Upper lobe of left lung (tissue), 6 donors: ENCODE data around the gene PPP6R2. TPM values are rescaled to one million over a fixed set of nuclear protein-coding genes. Genes with fewer than 3 reads are reported as not detected.

Source experiments
- ATAC-seq, 2 donors: fragments of 200-7000 bp; cut with Tn5 transposase; one replicate each; pipeline ENCODE4 v1.9.1; 2022; ENCODE audit warnings: mild to moderate bottlenecking in 2 of 2, moderate library complexity in 2 of 2; ENCODE audit not compliant: low FRiP score in 2 of 2
- DNase-seq, 2 donors: peaks; one replicate each; pipeline ENCODE4 v3.0.0-alpha.2; 2019 to 2020
- H3K27ac ChIP-seq, 4 donors: fragments of 200-600 bp; sonication (generic); one replicate each; pipeline ENCODE4 v1.5.1; 2016 to 2019
- H3K27me3 ChIP-seq, 4 donors: fragments of 200-600 bp; sonication (generic); one replicate each; pipeline ENCODE4 v1.5.1; 2017 to 2019
- H3K36me3 ChIP-seq, 4 donors: fragments of 200-600 bp; sonication (generic); one replicate each; pipeline ENCODE4 v1.5.1; 2016 to 2019
- H3K4me1 ChIP-seq, 4 donors: fragments of 200-600 bp; sonication (generic); one replicate each; pipeline ENCODE4 v1.5.1; 2018 to 2019
- H3K4me3 ChIP-seq, 4 donors: fragments of 200-600 bp; sonication (generic); one replicate each; pipeline ENCODE4 v1.5.1; 2017 to 2019; ENCODE audit warnings: mild to moderate bottlenecking in 2 of 4, moderate library complexity in 1 of 4
- H3K9me3 ChIP-seq, 4 donors: fragments of 200-600 bp; sonication (generic); one replicate each; pipeline ENCODE4 v1.5.1; 2018 to 2019
- CTCF ChIP-seq, 6 experiments: fragments of 450-650 bp in 4 of 6; fragments of 200-600 bp in 2 of 6; sonication (generic) in 2 of 6; IDR thresholded peaks; one replicate each; pipeline ENCODE4 v1.5.1; 2016 to 2019; ENCODE audit warnings: antibody characterized with exemption in 6 of 6
- EP300 ChIP-seq, 4 donors: sonication (generic); formaldehyde crosslinking; IDR thresholded peaks; one replicate each; pipeline ENCODE4 v1.5.1; 2017; ENCODE audit warnings: antibody characterized with exemption in 4 of 4, control low read depth in 2 of 4
- POLR2A ChIP-seq, 4 donors: fragments of 450-650 bp; IDR thresholded peaks; one replicate each; pipeline ENCODE4 v1.5.1; 2016 to 2017; ENCODE audit warnings: antibody characterized with exemption in 4 of 4, mild to moderate bottlenecking in 2 of 4
- POLR2AphosphoS5 ChIP-seq, 2 donors: sonication (generic); formaldehyde crosslinking; IDR thresholded peaks; one replicate each; pipeline ENCODE4 v1.5.1; 2017; ENCODE audit warnings: antibody characterized with exemption in 2 of 2
- WGBS, 2 donors: methylation state at CpG; one replicate each; pipeline ENCODE4 v1.1.5; 2017 to 2018; 5-methylcytosine and 5-hydroxymethylcytosine counted together
- total RNA-seq, 6 donors: library from RNA; depleted of rRNA in 4 of 6; stranded (reverse); fragments of >200 nt in 4 of 6; gene quantifications; one replicate each; pipeline versions ENCODE4 v1.1.0 to v1.2.1, GENCODE V29; 2016 to 2021
- donor health status: DM: no; HTN: no; CAD: no; lungs with moderate emphysema.
- donor health status: DM: no; HTN: yes; CAD: no; lungs with severe emphysema.

PPP6R2 gene, protein sequence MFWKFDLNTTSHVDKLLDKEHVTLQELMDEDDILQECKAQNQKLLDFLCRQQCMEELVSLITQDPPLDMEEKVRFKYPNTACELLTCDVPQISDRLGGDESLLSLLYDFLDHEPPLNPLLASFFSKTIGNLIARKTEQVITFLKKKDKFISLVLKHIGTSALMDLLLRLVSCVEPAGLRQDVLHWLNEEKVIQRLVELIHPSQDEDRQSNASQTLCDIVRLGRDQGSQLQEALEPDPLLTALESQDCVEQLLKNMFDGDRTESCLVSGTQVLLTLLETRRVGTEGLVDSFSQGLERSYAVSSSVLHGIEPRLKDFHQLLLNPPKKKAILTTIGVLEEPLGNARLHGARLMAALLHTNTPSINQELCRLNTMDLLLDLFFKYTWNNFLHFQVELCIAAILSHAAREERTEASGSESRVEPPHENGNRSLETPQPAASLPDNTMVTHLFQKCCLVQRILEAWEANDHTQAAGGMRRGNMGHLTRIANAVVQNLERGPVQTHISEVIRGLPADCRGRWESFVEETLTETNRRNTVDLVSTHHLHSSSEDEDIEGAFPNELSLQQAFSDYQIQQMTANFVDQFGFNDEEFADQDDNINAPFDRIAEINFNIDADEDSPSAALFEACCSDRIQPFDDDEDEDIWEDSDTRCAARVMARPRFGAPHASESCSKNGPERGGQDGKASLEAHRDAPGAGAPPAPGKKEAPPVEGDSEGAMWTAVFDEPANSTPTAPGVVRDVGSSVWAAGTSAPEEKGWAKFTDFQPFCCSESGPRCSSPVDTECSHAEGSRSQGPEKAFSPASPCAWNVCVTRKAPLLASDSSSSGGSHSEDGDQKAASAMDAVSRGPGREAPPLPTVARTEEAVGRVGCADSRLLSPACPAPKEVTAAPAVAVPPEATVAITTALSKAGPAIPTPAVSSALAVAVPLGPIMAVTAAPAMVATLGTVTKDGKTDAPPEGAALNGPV
- total RNA-seq, result 100 to 1,000 TPM in 2 of 6 donors, 10 to 100 TPM in 4; 53.0 to 264 (median 63.8) TPM

- TF ChIP-seq EP300 (IDR thresholded peaks at IDR 0.05) (no peak), POLR2AphosphoS5 (IDR thresholded peaks at IDR 0.05) (peak in 1 of 2 donors; percentile 23), CTCF (IDR thresholded peaks at IDR 0.05) (peak in 2 of 6 experiments; percentile 15 to 21), POLR2A (IDR thresholded peaks at IDR 0.05) (peak in 2 of 4 donors; percentile 35 to 62)
- ATAC-seq (peak; percentile 87 to 97), DNase-seq (peak; percentile 81 to 99)
- Histone ChIP-seq H3K27me3 (no peaks in the 10 kb centered on the region), H3K36me3 (no peaks in the 10 kb centered on the region), H3K27ac (peak within 1 kb of the TSS; percentile 85 to 96 (median 86)), H3K4me3 (peak within 1 kb of the TSS; percentile 82 to 98 (median 94)), H3K9me3 (no peaks in the 10 kb centered on the region), H3K4me1 (peaks cover 11 to 32% (median 21%) of the 10 kb centered on the region in 4 donors)
- 0 to 2% methylated on average over 17 to 40 of the region's 87 CpGs for WGBS, 2 donors
These were observed at the start of gene PPP6R2 for GRCh38 chr22:50342651-50343540. Gene PPP6R2, plus strand, starts transcription at chr22:50343327. Its CDS starts 50,582 bp downstream, at chr22:50393909.

DNA sequence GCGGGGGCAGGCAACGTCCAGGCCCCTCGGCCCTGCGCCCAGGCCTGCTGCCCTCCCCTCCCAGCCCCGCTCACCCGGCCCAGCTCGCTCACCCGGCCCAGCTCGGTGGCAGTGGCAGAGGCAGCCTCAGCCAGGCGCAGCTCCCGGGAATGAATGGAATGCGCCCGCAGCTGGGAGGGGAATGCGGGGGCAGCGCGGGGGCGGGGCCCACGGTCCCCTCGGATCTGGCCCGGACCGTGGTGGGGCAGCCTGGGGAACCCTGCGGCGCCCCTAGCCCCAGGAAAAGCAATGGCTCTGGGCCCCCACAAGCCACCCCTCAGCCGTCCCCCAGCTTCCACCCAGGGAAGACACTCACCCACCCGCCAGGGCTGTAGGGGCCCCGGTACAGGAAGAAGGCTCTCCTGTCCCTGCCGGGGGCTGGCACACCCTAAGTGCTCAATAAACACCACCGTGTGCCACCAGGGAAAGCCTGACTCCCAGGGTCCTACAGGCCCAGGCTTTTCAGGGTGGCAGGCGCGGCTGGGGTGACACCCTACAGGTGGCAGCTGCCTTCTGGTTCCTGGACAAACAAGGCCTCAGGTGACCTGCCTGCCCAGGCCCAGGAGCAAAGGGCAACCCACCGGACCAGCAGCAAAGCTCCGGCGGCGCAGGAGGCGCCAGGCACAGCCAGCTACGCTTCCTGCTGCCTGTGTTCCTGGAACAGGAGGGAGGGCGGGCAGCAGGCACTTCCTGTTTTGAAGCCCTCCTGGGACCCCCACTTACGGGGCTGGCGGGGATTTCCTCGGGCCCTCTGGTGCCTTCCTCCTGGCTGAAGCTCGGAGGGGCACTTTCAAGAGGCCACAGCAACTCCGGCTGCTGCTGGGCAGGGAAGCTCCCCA, 49.4 kb upstream of the PPP6R2 start:
- DNase-seq (peak; percentile 91 to 93), ATAC-seq (peak; percentile 73 to 82)
- TF ChIP-seq EP300 (IDR thresholded peaks at IDR 0.05), result peak in 2 of 4 donors; percentile 5 to 67
- peak in 1 of 4 donors; percentile 26 for TF ChIP-seq POLR2A (IDR thresholded peaks at IDR 0.05)
- peak; percentile 54 to 62 for TF ChIP-seq POLR2AphosphoS5 (IDR thresholded peaks at IDR 0.05)
- peak in 2 of 6 experiments; percentile 25 to 51 for TF ChIP-seq CTCF (IDR thresholded peaks at IDR 0.05)
- H3K4me1 ChIP-seq, result peaks cover 60 to 79% (median 60%) of the 10 kb centered on the region in 4 donors
- peak overlapping the region in 3 of 4 donors; percentile 17 to 44 (median 37) for H3K4me3 ChIP-seq
- WGBS, 2 donors, result 10% methylated on average over 6 to 20 of the region's 42 CpGs
- H3K36me3 ChIP-seq, result peaks cover 13 to 25% (median 18%) of the 10 kb centered on the region in 4 donors
- H3K27ac ChIP-seq, result peak overlapping the region; percentile 84 to 94 (median 88)
- H3K9me3 ChIP-seq, result no peaks in the 10 kb centered on the region
- H3K27me3 ChIP-seq, result no peaks in the 10 kb centered on the region

DNA sequence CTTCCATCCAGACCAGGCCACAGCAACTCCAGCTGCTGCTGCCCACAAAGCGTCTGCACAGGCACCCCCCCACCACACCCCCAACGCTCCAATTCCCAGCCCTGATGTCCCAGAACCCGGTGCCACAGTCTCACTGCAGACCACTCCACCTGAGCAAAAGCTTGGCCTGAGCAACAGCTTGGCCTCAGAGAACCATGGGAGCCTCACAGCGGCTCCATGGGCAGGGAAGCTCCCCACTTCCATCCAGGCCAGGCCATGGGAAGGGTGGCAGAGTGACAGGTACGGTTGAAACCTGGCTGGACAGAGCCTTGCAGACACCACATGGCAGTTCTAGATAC, 48.8 kb upstream of the PPP6R2 start:
- DNase-seq (no peak), ATAC-seq (no peak)
- H3K4me3 ChIP-seq, result peak overlapping the region in 1 of 4 donors; percentile 44
- no peaks in the 10 kb centered on the region for H3K9me3 ChIP-seq
- H3K27me3 ChIP-seq, result no peaks in the 10 kb centered on the region
- TF ChIP-seq POLR2AphosphoS5 (IDR thresholded peaks at IDR 0.05), result no peak
- no peak for TF ChIP-seq CTCF (IDR thresholded peaks at IDR 0.05)
- TF ChIP-seq POLR2A (IDR thresholded peaks at IDR 0.05), result no peak
- H3K4me1 ChIP-seq, result peaks cover 66 to 85% (median 66%) of the 10 kb centered on the region in 4 donors
- 18 to 35% methylated on average over 4 of the region's 5 CpGs for WGBS, 2 donors
- H3K27ac ChIP-seq, result peak overlapping the region; percentile 84 to 94 (median 88)
- peaks cover 7 to 19% (median 12%) of the 10 kb centered on the region in 4 donors for H3K36me3 ChIP-seq
